Stomach (tissue), 4 donors: ENCODE results near the gene IGSF9B.

Source experiments
- POLR2AphosphoS5 ChIP-seq, 3 donors: sonication (generic); formaldehyde crosslinking; IDR thresholded peaks; one replicate each; pipeline ENCODE4 v1.6.1; 2016; ENCODE audit warnings: antibody characterized with exemption in 3 of 3
- TF ChIP-seq, protein P1 (sequence below), 7 experiments: fragments of 450-650 bp in 4 of 7; fragments of 200-600 bp in 3 of 7; sonication (generic) in 3 of 7; IDR thresholded peaks; one replicate each; pipeline ENCODE4 v1.5.1; 2016 to 2019; ENCODE audit warnings: antibody characterized with exemption in 7 of 7, control low read depth in 2 of 7, mild to moderate bottlenecking in 1 of 7

DNA sequence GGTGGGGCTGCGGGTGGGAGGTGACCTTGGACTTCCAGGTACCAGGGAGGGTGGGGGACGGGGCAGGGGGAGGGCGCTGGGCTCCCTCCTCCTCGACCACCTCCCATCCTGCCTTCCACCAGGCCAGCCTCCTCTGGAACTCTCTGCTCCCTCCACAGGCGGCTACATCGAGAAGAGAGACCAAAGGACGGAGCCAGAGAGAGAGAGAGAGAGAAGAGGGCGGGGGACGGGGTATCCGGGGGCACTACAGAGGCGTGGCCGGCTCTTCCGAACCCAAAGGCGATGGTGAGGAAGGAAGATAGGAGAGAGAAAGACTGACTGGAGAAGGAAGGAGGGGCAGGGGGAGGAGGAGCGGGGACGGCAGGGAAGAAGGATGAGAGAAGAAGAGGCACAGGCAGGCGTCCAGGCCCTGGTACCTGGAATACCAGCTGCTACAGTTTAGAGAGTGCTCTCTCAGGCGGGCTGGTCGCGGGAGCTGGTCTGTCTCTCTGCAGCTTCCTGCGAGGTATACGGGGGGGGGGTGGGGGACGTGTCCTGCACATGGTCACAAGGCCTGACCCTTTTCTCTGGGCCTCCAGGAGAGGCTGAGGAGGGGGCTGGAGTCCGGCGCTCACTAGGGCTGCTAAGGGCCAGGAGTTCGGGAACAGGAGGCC, 38.0 kb downstream of the IGSF9B start:
- TF ChIP-seq, protein P1, sequence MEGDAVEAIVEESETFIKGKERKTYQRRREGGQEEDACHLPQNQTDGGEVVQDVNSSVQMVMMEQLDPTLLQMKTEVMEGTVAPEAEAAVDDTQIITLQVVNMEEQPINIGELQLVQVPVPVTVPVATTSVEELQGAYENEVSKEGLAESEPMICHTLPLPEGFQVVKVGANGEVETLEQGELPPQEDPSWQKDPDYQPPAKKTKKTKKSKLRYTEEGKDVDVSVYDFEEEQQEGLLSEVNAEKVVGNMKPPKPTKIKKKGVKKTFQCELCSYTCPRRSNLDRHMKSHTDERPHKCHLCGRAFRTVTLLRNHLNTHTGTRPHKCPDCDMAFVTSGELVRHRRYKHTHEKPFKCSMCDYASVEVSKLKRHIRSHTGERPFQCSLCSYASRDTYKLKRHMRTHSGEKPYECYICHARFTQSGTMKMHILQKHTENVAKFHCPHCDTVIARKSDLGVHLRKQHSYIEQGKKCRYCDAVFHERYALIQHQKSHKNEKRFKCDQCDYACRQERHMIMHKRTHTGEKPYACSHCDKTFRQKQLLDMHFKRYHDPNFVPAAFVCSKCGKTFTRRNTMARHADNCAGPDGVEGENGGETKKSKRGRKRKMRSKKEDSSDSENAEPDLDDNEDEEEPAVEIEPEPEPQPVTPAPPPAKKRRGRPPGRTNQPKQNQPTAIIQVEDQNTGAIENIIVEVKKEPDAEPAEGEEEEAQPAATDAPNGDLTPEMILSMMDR (IDR thresholded peaks at IDR 0.05), result no peak
- TF ChIP-seq POLR2AphosphoS5 (IDR thresholded peaks at IDR 0.05), result no peak
